Bronchial epithelial cell (primary cell): ENCODE measurements around the gene TMEM175. TPM values are rescaled to one million over a fixed set of nuclear protein-coding genes. Genes with fewer than 3 reads are reported as not detected.

Experiments used
- DNase-seq: peaks from one replicate; pipeline ENCODE4 v3.0.0-alpha.2; 2010; ENCODE audit warnings: low read depth
- FAIRE-seq: peaks from 2 replicates; lab custom pipeline; 2011; peaks lifted over from hg19 to GRCh38; lab: Jason Lieb, UNC
- H3K27me3 ChIP-seq: 2 replicates; pipeline ENCODE4 v1.5.1; 2011; ENCODE audit warnings: low read length; ENCODE audit not compliant: control insufficient read depth, insufficient read depth
- H3K36me3 ChIP-seq: 2 replicates; pipeline ENCODE4 v1.5.1; 2011; ENCODE audit warnings: low read length; ENCODE audit not compliant: control insufficient read depth, insufficient read depth
- H3K4me3 ChIP-seq: 2 replicates; pipeline ENCODE4 v1.5.1; 2011; ENCODE audit warnings: mild to moderate bottlenecking, low read depth, low read length, control low read depth
- CTCF ChIP-seq: IDR thresholded peaks from 2 replicates; pipeline ENCODE4 v1.5.1; 2011; ENCODE audit warnings: mild to moderate bottlenecking, moderate library complexity, low read length, control low read depth, inconsistent platforms; ENCODE audit not compliant: insufficient read depth, severe bottlenecking
- total RNA-seq: library from RNA; depleted of rRNA; stranded (reverse); fragments of >200 nt; gene quantifications from 2 replicates; pipeline ENCODE4 v1.2.1, GENCODE V29; 2014

TMEM175 gene
- total RNA-seq, 1 donor from 2014 or later, result 3.4 TPM

GRCh38 chr4:962231-963208, 30.3 kb downstream of the TMEM175 start:
- no peak for TF ChIP-seq CTCF
- H3K4me3 ChIP-seq, result no peak overlapping the region
- DNase-seq (no peak), FAIRE-seq (no peak)
- no peaks in the 10 kb centered on the region for H3K27me3 ChIP-seq
- peaks cover 22% of the 10 kb centered on the region for H3K36me3 ChIP-seq

GRCh38 chr4:963276-964225, 31.3 kb downstream of the TMEM175 start:
- FAIRE-seq (no peak), DNase-seq (no peak)
- peaks cover 23% of the 10 kb centered on the region for H3K36me3 ChIP-seq
- H3K27me3 ChIP-seq, result no peaks in the 10 kb centered on the region
- no peak overlapping the region for H3K4me3 ChIP-seq
- no peak for TF ChIP-seq CTCF

GRCh38 chr4:964346-965025, 32.2 kb downstream of the TMEM175 start:
- FAIRE-seq, result no peak
- no peak for DNase-seq
- H3K36me3 ChIP-seq, result peaks cover 21% of the 10 kb centered on the region
- no peaks in the 10 kb centered on the region for H3K27me3 ChIP-seq
- H3K4me3 ChIP-seq, result no peak overlapping the region
- TF ChIP-seq CTCF, result no peak

- no peak for DNase-seq
- no peaks in the 10 kb centered on the region for H3K27me3 ChIP-seq
- peaks cover 21% of the 10 kb centered on the region for H3K36me3 ChIP-seq
- H3K4me3 ChIP-seq, result no peak overlapping the region
- TF ChIP-seq CTCF, result no peak
- no peak for FAIRE-seq
Measured at GRCh38 chr4:965048-965765, 32.9 kb downstream of the TMEM175 start.

- Histone ChIP-seq H3K36me3 (peaks cover 21% of the 10 kb centered on the region), H3K4me3 (no peak overlapping the region), H3K27me3 (no peaks in the 10 kb centered on the region)
- no peak for FAIRE-seq
- TF ChIP-seq CTCF, result no peak
- DNase-seq, result no peak
Measured at GRCh38 chr4:965766-966134, 33.5 kb downstream of the TMEM175 start.
